ENCODE data around the gene CACNA2D4. TPM values are rescaled to one million over a fixed set of nuclear protein-coding genes. Genes with fewer than 3 reads are reported as not detected.

The CACNA2D4 gene
- total RNA-seq, 4 donors from 2014 or later, result 1.5 to 2.6 (median 2.0) TPM

- TF ChIP-seq POLR2A (IDR thresholded peaks at IDR 0.05) (no peak), CTCF (IDR thresholded peaks at IDR 0.05) (no peak)
- DNase-seq, result no peak
- WGBS, 2 donors, result 95 to 98% methylated on average over 12 to 26 of the region's 26 CpGs
- intact Hi-C loops (cut with DNase I), result no loop called here
- Histone ChIP-seq H3K9me3 (no peaks in the 10 kb centered on the region), H3K27me3 (no peaks in the 10 kb centered on the region), H3K4me1 (peaks cover 0 to 6% of the 10 kb centered on the region in 2 donors), H3K4me3 (replicated peaks in 1 of 3) (no peak overlapping the region), H3K27ac (no peak overlapping the region), H3K36me3 (no peaks in the 10 kb centered on the region)
Observed at GRCh38 chr12:1908758-1909157, 9.7 kb downstream of the CACNA2D4 start.

GRCh38 chr12:1907652-1908611 lies 10.5 kb downstream of the CACNA2D4 start:
- Histone ChIP-seq H3K36me3 (no peaks in the 10 kb centered on the region), H3K27me3 (no peaks in the 10 kb centered on the region), H3K27ac (no peak overlapping the region), H3K9me3 (no peaks in the 10 kb centered on the region), H3K4me1 (peaks cover 0 to 6% of the 10 kb centered on the region in 2 donors), H3K4me3 (replicated peaks in 1 of 3) (no peak overlapping the region)
- 23 to 33% methylated on average over 46 to 67 of the region's 67 CpGs for WGBS, 2 donors
- peak; percentile 14 to 25 for DNase-seq
- intact Hi-C loops (cut with DNase I), result no loop called here
- TF ChIP-seq POLR2A (IDR thresholded peaks at IDR 0.05) (no peak), CTCF (IDR thresholded peaks at IDR 0.05) (no peak)

GRCh38 chr12:1906579-1906978 lies 11.9 kb downstream of the CACNA2D4 start:
- no peak overlapping the region for H3K4me3 ChIP-seq (replicated peaks in 1 of 3)
- no peaks in the 10 kb centered on the region for H3K9me3 ChIP-seq
- TF ChIP-seq POLR2A (IDR thresholded peaks at IDR 0.05) (no peak), CTCF (IDR thresholded peaks at IDR 0.05) (no peak)
- H3K27ac ChIP-seq, result no peak overlapping the region
- no peak for DNase-seq
- no peaks in the 10 kb centered on the region for H3K27me3 ChIP-seq
- intact Hi-C loops (cut with DNase I), result no loop called here
- H3K4me1 ChIP-seq, result peaks cover 0 to 6% of the 10 kb centered on the region in 2 donors
- no peaks in the 10 kb centered on the region for H3K36me3 ChIP-seq
- 48 to 51% methylated on average over 3 of the region's 3 CpGs for WGBS, 2 donors

- Histone ChIP-seq H3K4me1 (peaks cover 0 to 6% of the 10 kb centered on the region in 2 donors), H3K9me3 (no peaks in the 10 kb centered on the region), H3K4me3 (replicated peaks in 1 of 3) (no peak overlapping the region), H3K36me3 (no peaks in the 10 kb centered on the region), H3K27ac (no peak overlapping the region), H3K27me3 (no peaks in the 10 kb centered on the region)
- intact Hi-C loops (cut with DNase I), result no loop called here
- no peak for TF ChIP-seq POLR2A (IDR thresholded peaks at IDR 0.05)
- no peak for TF ChIP-seq CTCF (IDR thresholded peaks at IDR 0.05)
- no peak for DNase-seq
Observed at GRCh38 chr12:1904875-1905274, 13.6 kb downstream of the CACNA2D4 start.

- 66 to 71% methylated on average over 5 of the region's 5 CpGs for WGBS, 2 donors
- Histone ChIP-seq H3K36me3 (no peaks in the 10 kb centered on the region), H3K9me3 (no peaks in the 10 kb centered on the region), H3K27ac (no peak overlapping the region), H3K4me3 (replicated peaks in 1 of 3) (no peak overlapping the region), H3K4me1 (no peaks in the 10 kb centered on the region), H3K27me3 (no peaks in the 10 kb centered on the region)
- intact Hi-C loops (cut with DNase I), result no loop called here
- no peak for TF ChIP-seq POLR2A (IDR thresholded peaks at IDR 0.05)
- TF ChIP-seq CTCF (IDR thresholded peaks at IDR 0.05), result no peak
- no peak for DNase-seq
Observed at GRCh38 chr12:1896964-1897363, 21.5 kb downstream of the CACNA2D4 start.

Measured in thyroid gland (tissue), 4 donors.